Adipocyte (in vitro differentiated cells): ENCODE data around the gene PER2.
"Not testable (repeated sequence)": the region's sequence is repeated elsewhere in the genome, so short reads cannot be mapped to it uniquely, and the experiment has no call there.

Experiments
- DNase-seq: peaks from one replicate; pipeline ENCODE4 v3.0.0-alpha.2; 2015; ENCODE audit warnings: low read depth
- H3K27me3 ChIP-seq: replicated peaks from 2 replicates; pipeline ENCODE4 v1.7.0; 2013; ENCODE audit warnings: mild to moderate bottlenecking, low read length, moderate library complexity; ENCODE audit not compliant: control insufficient read depth, insufficient read depth
- H3K36me3 ChIP-seq: 2 replicates; pipeline ENCODE4 v1.7.0; 2013; ENCODE audit warnings: low read length, mild to moderate bottlenecking, moderate library complexity; ENCODE audit not compliant: control insufficient read depth, insufficient read depth, severe bottlenecking
- H3K4me1 ChIP-seq: 2 replicates; pipeline ENCODE4 v1.7.0; 2013; ENCODE audit warnings: mild to moderate bottlenecking, low read length, moderate library complexity; ENCODE audit not compliant: control insufficient read depth, insufficient read depth
- H3K4me3 ChIP-seq: 2 replicates; pipeline ENCODE4 v1.7.0; 2013; ENCODE audit warnings: mild to moderate bottlenecking, low read length, moderate library complexity
- H3K9ac ChIP-seq: 2 replicates; pipeline ENCODE4 v1.7.0; 2013; ENCODE audit warnings: mild to moderate bottlenecking, low read length, moderate library complexity
- H3K9me3 ChIP-seq: 2 replicates; pipeline ENCODE4 v1.7.0; 2013; ENCODE audit warnings: mild to moderate bottlenecking, low read length, moderate library complexity; ENCODE audit not compliant: control insufficient read depth

PER2 gene

GRCh38 chr2:238287737-238288649, at the start of gene PER2:
Gene PER2, minus strand, starts transcription at chr2:238288610. Its CDS starts 10,674 bp downstream, at chr2:238277936.
- DNase-seq: peak; percentile 88
- H3K4me3 ChIP-seq: peak within 1 kb of the TSS; percentile 90
- peak within 1 kb of the TSS; percentile 87 for H3K9ac ChIP-seq
- peaks cover 36% of the 10 kb centered on the region for H3K4me1 ChIP-seq
- H3K9me3 ChIP-seq: no peaks in the 10 kb centered on the region
- H3K36me3 ChIP-seq: no peaks in the 10 kb centered on the region
- no peaks in the 10 kb centered on the region for H3K27me3 ChIP-seq

- Histone ChIP-seq H3K27me3 (no peaks in the 10 kb centered on the region), H3K9me3 (no peaks in the 10 kb centered on the region), H3K4me3 (no peak overlapping the region), H3K9ac (no peak overlapping the region), H3K4me1 (no peaks in the 10 kb centered on the region), H3K36me3 (peaks cover 29% of the 10 kb centered on the region)
- no peak for DNase-seq
These were observed 49.4 kb upstream of the PER2 start for GRCh38 chr2:238337846-238338245.

GRCh38 chr2:238336793-238337444, 48.5 kb upstream of the PER2 start:
- H3K9ac ChIP-seq: no peak overlapping the region
- H3K27me3 ChIP-seq: no peaks in the 10 kb centered on the region
- no peak overlapping the region for H3K4me3 ChIP-seq
- H3K36me3 ChIP-seq: peaks cover 29% of the 10 kb centered on the region
- no peak for DNase-seq
- no peaks in the 10 kb centered on the region for H3K9me3 ChIP-seq
- H3K4me1 ChIP-seq: no peaks in the 10 kb centered on the region

GRCh38 chr2:238336151-238336550, 47.7 kb upstream of the PER2 start:
- Histone ChIP-seq H3K27me3 (no peaks in the 10 kb centered on the region), H3K4me1 (no peaks in the 10 kb centered on the region), H3K9me3 (no peaks in the 10 kb centered on the region), H3K9ac (no peak overlapping the region), H3K4me3 (no peak overlapping the region), H3K36me3 (peaks cover 29% of the 10 kb centered on the region)
- DNase-seq: peak; percentile 4

- H3K9ac ChIP-seq, DNase-seq, H3K9me3 ChIP-seq, H3K4me3 ChIP-seq, H3K4me1 ChIP-seq, H3K27me3 ChIP-seq: not testable (repeated sequence)
- H3K36me3 ChIP-seq: peaks cover 29% of the 10 kb centered on the region
These were observed 47.2 kb upstream of the PER2 start for GRCh38 chr2:238335591-238335990.

GRCh38 chr2:238334885-238335284, 46.5 kb upstream of the PER2 start:
- H3K36me3 ChIP-seq: peaks cover 36% of the 10 kb centered on the region

GRCh38 chr2:238331916-238332315, 43.5 kb upstream of the PER2 start:
- H3K4me1 ChIP-seq: no peaks in the 10 kb centered on the region
- no peak overlapping the region for H3K9ac ChIP-seq
- H3K27me3 ChIP-seq: no peaks in the 10 kb centered on the region
- peaks cover 46% of the 10 kb centered on the region for H3K36me3 ChIP-seq
- no peak overlapping the region for H3K4me3 ChIP-seq
- DNase-seq: no peak
- H3K9me3 ChIP-seq: no peaks in the 10 kb centered on the region

More at GRCh38 chr2:238334885-238335284, 46.5 kb upstream of the PER2 start:
- Histone ChIP-seq H3K9ac (no peak overlapping the region), H3K4me3 (no peak overlapping the region), H3K27me3 (no peaks in the 10 kb centered on the region), H3K4me1 (no peaks in the 10 kb centered on the region), H3K9me3 (no peaks in the 10 kb centered on the region)
- no peak for DNase-seq

- Histone ChIP-seq H3K27me3 (no peaks in the 10 kb centered on the region), H3K36me3 (peaks cover 55% of the 10 kb centered on the region), H3K4me1 (no peaks in the 10 kb centered on the region), H3K4me3 (no peak overlapping the region), H3K9ac (no peak overlapping the region), H3K9me3 (no peaks in the 10 kb centered on the region)
- no peak for DNase-seq
These were observed 42.0 kb upstream of the PER2 start for GRCh38 chr2:238330391-238330790.

GRCh38 chr2:238327751-238328150, 39.3 kb upstream of the PER2 start:
- Histone ChIP-seq H3K4me1 (no peaks in the 10 kb centered on the region), H3K4me3 (no peak overlapping the region), H3K9me3 (no peaks in the 10 kb centered on the region), H3K9ac (no peak overlapping the region), H3K27me3 (no peaks in the 10 kb centered on the region), H3K36me3 (peaks cover 39% of the 10 kb centered on the region)
- DNase-seq: no peak

- H3K4me3 ChIP-seq: no peak overlapping the region
- no peak for DNase-seq
- no peaks in the 10 kb centered on the region for H3K9me3 ChIP-seq
- H3K9ac ChIP-seq: no peak overlapping the region
- H3K4me1 ChIP-seq: peaks cover 4% of the 10 kb centered on the region
- H3K36me3 ChIP-seq: peaks cover 39% of the 10 kb centered on the region
- no peaks in the 10 kb centered on the region for H3K27me3 ChIP-seq
These were observed 38.5 kb upstream of the PER2 start for GRCh38 chr2:238326801-238327365.

GRCh38 chr2:238325694-238326093, 37.3 kb upstream of the PER2 start:
- Histone ChIP-seq H3K4me1 (peaks cover 13% of the 10 kb centered on the region), H3K9me3 (no peaks in the 10 kb centered on the region), H3K9ac (no peak overlapping the region), H3K36me3 (peaks cover 39% of the 10 kb centered on the region), H3K27me3 (no peaks in the 10 kb centered on the region), H3K4me3 (no peak overlapping the region)
- no peak for DNase-seq
